HG02885 (cell line): ENCODE results near the gene PHC2.
A peak's percentile ranks its signal among the peaks of the same experiment; 100 is the strongest.

ENCODE experiments used
- ATAC-seq: cut with Tn5 transposase; IDR thresholded peaks from one replicate; pipeline ENCODE4 v1.9.1; 2021; ENCODE audit warnings: mild to moderate bottlenecking; ENCODE audit not compliant: unreplicated experiment, poor library complexity

PHC2 gene, protein sequence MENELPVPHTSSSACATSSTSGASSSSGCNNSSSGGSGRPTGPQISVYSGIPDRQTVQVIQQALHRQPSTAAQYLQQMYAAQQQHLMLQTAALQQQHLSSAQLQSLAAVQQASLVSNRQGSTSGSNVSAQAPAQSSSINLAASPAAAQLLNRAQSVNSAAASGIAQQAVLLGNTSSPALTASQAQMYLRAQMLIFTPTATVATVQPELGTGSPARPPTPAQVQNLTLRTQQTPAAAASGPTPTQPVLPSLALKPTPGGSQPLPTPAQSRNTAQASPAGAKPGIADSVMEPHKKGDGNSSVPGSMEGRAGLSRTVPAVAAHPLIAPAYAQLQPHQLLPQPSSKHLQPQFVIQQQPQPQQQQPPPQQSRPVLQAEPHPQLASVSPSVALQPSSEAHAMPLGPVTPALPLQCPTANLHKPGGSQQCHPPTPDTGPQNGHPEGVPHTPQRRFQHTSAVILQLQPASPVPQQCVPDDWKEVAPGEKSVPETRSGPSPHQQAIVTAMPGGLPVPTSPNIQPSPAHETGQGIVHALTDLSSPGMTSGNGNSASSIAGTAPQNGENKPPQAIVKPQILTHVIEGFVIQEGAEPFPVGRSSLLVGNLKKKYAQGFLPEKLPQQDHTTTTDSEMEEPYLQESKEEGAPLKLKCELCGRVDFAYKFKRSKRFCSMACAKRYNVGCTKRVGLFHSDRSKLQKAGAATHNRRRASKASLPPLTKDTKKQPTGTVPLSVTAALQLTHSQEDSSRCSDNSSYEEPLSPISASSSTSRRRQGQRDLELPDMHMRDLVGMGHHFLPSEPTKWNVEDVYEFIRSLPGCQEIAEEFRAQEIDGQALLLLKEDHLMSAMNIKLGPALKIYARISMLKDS

DNA sequence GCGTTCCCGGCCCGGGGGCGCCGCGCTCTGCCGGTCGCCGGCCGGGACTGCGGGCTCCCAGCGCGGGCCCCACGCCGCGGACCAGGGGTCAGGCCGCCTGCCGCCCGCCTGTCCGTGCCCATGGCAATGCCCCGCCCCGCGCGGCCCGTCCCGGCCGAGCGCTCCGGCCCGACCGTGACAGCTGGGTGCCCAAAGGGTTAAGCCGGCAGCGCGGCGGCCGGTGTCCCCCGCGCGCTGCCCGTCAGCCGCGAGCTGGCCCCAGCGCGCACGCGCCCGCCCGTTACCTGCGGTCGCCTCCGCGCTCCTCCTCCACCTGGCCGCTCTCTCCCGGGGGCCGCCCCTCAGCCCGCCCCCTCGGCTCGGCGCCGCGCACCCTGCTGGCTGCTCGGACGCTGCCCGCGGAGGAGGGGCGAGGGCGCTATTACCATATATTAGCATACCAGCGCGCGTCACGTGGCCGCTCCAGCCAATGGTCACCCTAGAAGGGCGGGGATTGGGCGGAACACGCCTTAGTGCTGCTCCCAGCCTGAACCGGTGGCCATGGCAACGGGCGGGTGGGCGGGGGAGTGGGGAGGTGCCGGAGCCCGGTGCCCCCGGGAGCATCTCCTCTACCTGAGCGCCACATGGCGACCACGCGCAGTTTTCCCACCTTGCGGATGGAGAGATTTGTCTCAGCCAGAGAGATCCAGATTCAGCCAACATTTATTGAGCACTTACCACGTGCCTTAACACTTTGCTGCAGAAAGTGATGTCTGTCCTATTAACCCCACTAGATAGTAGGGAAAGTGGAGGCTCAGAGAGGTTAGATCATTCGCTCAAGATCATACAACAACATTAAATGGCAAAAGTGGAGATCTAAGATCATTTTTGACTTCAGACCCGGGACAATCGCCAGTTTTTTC is at the start of gene PHC2:
PHC2 (minus strand) TSS at position 404 of the 902 bp plus-strand sequence. CDS start 55,556 bp downstream, outside the sequence.
- peak; percentile 94 for ATAC-seq

DNA sequence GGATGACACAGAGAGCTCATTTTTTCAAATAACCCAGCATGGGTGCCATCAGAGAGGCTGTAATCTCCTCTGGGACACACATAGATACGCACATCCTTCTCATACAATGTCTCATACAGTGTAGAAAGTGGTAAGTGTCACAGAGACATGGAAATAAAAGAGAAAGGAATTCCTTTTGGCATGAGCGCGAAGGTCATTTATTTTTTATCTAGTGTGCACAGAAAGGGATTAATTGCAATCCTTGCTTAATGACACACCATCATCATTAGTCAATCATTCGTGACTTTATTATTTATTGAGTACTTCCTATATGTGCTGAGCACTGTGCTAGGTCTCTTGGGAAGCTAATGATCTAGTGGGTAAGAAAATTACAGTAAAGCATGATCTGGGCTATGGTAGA is 46.6 kb upstream of the PHC2 start:
- ATAC-seq = no peak

DNA sequence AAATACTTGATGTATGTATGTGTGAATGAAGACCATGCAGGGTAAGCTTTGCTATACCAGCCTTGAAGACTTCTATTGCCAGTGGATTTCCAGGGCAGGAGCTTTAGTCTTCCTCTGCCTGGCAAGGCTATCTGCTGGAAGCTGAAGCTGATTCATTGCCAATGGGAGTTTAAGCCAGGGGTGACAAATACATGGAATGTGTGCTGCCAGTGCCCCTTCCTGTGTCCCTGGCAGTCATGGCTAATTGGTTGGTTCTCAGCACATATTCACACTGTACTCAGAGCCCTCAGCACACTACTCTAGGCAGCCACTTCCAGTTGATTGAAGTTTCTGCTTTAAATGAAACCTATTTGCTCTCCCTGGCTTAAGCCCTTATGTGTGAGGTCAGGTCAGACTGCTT is 43.0 kb upstream of the PHC2 start:
- ATAC-seq = no peak

DNA sequence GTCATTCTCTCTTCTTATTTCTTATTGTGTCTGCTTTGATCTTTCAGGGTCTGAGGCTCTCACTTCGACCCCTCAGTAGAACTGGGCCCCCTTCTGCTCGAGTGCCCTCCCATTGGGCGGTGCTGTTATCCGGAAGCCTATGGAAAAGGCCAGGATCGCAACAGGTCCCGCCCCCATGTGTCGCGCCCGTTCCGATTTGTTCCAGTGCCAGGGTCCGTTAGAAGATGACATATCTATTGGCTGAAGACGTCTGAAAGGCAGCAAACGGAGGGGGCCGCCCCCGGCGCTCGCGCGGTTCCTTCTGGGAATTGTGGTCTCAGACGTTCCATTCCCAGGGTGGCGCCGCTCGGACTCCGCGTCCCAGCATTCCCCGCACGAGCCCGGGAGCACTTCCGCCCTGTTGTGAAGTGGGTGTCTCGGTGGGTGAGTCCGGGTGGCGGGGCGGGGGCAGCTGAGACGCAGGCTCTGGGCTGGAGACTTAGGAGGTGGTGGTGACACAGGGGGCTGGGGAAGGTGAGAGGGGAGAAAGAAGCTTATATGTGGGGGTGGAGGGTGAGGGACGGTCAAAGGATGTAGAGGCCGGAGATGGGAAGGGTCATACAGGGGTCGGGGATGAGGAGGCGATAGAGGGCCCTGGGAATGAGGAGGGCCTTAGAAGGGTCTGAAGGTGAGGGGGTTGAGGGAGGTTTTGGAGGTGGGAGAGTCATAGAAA is 41.5 kb upstream of the PHC2 start, which contains the start of gene ZSCAN20:
ZSCAN20 (plus strand) TSS at position 377 of the 712 bp plus-strand sequence. CDS start 6,644 bp downstream, outside the sequence.
- peak; percentile 93 for ATAC-seq

DNA sequence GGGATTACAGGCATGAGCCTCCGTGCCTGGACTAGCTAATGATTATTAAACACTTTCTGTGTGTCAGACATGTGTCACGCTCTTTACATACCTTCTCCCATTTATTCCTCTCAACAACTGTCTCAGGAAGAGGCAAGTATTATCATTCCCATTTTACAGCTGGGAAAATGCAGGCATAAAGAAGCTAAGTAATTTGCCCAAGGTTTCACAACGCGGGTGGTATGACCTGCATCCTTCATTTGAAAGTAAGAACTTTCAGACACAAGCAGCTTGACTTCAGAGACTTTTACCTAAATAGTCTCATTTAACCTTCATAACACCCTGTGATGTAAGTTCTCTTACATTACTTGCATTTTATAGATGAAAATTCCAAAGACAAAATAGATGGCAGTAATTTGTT is 40.5 kb upstream of the PHC2 start:
- ATAC-seq = no peak

DNA sequence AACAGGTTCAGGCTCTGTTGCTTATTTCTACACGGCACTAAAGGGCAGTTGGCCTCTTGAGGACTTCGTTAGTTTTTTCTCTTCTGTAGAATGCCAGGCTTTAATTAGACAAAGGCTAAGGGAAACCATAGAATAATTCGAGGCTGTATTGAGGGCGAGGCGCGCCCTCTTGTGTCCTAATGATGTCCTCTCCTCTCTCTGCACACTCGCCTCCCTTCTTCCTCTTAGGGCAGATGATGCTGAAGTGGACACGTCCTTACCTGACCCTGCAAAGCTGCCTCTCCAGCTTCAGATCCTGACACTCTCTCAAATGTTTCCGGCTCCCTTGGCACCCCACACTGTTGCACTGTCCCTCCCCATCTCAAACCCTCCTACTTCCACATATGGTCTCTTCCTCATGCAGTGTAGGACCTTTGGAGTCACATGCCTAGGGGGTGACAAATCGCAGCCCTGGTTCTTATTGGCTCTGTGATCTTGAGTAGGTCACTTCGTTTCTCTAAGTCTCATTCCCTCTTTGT is 39.7 kb upstream of the PHC2 start:
- no peak for ATAC-seq

DNA sequence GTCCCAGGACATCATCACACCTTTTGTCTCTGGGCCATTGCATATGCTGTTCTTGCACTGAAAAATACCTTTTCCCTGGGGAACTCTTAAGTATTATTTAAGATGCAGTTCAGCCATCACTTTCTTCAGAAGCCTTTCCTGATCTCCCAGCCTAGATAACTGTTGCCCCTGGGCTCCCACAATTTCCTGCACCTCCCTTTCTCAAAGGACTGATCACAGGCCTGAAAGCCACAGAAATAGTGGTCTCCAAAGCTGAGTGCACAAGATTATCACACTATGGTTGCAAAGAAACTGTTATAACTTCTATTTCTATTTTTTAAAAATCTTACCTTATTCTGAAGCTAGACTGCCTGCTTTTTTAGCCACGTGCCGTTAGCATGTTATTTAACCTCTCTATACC is 38.8 kb upstream of the PHC2 start:
- ATAC-seq = no peak

DNA sequence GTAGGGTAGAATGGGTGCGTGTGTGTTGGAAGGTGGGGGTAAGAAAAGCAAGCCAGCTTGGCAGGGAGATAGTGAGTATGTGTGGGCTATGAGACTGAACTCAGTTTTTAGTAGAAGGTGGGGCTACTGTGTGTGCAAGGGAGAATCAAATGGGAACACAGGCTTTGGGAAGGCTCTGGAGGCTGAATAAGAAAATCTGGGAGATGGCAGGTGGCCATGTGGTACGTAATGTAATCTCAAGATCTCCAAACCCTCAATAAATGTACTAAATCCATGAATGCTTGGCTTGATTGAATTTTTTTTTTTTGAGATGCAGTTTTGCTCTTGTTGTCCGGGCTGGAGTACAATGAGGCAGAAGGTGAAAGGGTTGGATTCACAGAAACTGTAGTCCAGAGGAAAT is 38.1 kb upstream of the PHC2 start:
- no peak for ATAC-seq

DNA sequence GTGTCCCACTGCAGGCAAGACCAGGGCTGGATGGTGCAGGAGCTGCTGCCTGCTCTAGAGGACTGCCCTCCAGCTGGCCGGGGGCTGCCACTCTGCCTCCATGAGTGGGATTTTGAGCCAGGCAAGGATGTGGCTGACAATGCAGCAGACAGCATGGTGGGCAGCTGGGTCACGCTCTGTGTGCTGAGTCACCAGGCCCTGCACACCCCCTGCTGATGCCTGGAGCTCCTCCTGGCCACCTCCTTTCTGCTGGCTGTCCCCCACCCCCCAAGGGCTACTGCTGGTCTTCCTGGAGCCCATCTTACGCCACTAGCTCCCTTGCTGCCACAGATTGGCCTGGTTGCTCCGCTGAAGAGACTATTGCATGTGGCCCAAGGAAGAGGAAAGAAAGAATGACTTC is 37.6 kb upstream of the PHC2 start:
- no peak for ATAC-seq

DNA sequence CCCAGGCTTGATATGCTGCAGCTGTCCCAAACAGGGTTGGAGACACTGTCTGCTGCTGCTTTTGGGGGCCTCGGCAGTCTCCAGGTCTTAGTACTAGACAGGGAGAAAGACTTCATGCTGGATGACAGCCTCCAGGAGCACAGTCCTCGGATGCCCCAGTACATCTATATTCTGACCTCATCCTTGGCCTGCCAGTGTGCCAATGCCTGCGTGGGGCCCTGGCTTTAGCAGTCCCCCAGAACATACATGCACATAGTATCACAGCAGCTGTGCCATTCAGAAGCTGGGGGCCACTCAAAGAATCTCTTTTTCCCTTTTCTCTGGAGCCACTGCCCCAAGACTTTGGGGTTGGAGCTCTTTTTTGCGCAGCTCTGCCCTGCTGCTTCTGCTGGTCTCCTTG is 37.1 kb upstream of the PHC2 start:
- ATAC-seq = no peak

DNA sequence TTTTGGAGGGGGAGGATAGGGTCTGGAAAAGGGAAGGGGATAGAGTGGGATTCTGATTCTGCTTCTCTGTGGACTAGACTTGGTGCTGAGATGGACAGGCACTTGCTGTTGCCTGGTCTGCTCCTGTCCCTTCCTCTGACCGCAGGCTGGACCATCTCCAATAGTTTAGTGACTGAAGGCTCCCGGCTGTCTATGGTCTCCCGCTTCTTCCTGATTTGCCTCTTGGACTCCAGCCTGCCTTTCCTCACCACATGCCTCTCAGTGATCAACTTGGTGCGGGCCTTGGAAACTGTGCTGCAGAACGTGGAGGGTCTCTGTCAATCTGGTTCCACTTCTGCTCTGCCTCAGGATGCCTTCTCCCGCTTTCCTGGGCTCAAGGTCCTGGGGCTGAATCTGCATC is 35.3 kb upstream of the PHC2 start:
- no peak for ATAC-seq

DNA sequence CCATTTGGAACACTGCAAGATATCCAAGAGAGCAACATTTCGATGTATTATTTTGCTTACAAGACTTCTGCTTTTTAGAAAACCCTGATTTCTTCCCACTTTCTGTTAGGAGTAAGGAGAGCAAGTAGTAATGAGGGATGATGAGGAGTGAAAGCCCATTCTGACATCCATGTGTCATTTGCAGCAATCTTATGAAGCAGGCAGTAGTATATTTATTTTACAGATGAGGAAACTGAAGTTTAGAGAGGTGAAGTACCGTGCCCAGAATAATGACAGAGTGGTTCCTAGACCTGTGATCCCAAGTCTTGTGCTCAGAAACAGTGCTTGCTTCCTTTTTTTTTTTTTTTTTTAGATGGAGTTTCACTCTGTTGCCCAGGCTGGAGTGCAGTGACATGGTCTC is 34.4 kb upstream of the PHC2 start:
- no peak for ATAC-seq

DNA sequence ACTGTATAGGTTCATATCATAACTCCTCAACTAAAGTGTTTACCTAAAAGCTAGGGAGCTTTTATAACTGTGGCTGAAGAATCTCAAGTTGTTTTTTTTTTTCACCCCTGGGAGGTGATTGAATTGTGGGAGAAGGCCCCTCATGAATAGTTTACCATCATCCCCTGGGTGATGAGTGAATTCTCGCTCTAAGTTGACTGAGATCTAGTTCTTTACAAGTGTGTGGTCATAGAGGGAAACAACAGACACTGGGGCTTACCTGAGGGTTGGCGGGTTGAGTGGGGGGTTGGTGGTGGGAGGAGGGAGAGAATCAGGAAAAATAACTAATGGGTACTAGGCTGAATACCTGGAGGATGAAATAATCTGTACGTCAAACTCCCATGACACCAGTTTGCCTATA is 33.7 kb upstream of the PHC2 start:
- no peak for ATAC-seq

DNA sequence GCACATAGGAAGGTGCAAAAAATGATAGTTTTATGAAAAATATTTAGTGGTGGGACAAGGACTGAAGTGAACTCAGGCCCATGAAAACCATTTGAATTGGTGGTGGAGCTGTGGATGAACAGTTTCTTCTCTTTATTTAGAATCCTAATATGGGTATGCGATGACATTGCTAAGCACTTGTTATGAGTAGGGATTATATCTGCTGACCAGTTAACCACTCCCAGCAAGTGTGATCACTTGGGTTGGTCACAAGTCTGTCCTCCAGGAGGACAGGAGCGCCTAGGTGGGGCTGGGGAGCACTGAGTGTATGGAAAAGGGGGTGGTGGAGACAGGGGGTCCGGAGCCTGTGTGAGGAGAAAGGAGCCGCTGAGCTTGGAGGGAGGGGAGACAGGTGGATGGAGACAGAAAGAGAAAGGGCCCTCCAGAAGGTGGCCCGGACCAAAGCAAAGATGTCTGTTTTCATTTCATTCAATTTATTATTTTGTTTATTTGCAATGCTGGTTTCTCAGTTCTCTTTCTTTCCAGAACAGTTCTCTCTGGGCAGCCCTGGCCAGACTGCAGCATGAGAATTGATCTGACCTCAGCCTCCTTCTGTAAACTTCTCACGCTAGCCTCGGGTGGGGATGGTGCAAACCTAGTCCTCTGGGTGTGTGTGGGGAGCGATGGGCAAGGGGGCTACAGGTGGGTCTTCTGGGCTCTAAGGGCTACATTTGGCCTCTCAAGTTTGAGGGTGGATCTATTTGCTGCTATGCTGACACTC is 31.7 kb upstream of the PHC2 start:
- no peak for ATAC-seq

DNA sequence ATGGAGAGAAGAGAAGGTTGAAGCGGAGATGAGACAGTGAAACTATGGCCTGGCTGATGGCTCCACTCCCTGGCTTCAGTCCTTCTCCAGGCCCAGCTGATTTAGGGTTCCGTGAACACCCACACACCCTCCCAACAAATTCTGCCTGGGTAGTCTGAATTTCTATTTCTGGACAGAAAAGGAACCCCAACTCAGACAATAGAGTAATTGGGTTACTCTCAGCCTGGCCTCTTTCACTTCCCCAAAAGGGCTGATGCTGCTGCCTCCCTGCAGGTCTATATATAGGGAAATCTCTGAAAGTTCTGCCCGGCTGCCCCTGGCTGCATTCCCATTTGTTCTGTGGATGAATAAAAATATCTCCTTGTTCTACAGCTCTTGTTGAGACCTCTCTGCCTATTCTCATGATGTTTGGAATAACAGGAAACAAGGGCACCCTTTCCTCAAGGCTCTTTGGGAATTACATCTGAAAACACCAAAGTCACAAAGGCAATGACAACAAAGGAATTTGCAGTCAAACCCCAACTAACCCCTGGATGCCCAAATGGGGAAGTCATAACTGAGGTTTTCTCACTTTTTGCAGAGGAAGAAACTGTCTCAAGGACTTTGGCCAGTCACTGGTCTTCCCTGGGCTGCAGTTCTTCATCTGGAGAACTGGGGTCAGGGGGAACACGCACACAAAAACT is 30.2 kb upstream of the PHC2 start:
- ATAC-seq = peak; percentile 78

DNA sequence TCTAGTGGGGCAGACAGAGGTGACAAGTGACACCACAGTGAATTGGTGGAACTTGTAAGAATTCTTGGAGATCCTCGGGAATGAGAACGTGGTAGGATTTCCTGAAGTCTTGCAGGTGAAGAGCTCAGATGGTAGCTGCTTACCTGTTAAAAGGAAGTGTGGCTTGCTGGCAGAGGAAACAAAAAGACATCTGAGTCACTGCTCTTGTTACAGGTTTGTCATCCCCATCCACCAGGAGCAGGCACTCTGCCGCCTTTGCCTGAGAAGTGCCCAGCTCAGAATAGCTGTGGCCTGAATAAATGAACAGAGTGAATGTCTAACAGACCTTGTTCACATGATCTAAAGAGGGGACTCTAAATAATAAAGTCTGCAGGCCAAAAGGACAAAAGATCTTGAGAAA is 29.2 kb upstream of the PHC2 start:
- no peak for ATAC-seq

DNA sequence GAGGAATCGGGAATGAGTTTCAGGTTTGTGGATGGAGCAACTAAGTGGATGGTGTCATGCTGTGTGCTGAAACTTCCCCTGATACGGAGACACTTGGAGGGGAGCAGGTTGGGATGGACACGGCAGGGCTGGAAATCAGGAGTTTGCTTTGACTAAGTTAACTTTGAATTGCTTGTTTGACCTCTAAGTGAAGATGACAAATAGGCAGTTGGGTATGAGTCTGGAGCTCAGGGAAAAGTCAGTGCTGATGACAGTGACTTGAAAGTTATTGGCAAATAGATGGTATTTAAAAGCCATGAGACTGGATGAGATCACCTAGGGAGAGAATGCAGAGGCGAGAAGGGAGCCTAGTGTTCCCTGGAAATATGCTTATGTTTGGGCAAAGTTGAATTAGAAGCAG is 28.8 kb upstream of the PHC2 start:
- no peak for ATAC-seq

DNA sequence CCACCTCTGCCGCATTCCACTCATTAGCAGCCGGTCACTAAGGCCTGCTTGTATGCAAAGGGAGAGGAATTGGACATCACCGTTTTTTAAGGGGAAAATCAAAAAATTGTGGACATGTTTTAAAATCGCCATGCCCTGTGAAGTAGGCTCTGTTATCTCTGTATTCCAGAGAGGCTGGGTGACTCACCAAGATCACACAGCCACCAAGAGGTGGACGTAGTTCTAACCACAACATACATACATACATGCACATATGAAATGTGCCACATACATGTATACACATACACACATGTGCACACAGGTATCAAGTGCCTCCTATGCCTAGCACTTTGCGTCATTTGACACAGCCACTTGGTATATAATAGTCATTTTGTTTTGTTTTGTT is 25.6 kb upstream of the PHC2 start:
- ATAC-seq = no peak
